ENCODE measurements around the gene FBLN1. TPM values are rescaled to one million over a fixed set of nuclear protein-coding genes. Genes with fewer than 3 reads are reported as not detected.

Gene FBLN1
- total RNA-seq, 1 donor from 2014 or later = 93.3 TPM

- intact Hi-C loops (cut with micrococcal nuclease) = no loop called here
- ATAC-seq = peak; percentile 83
- DNase-seq = peak; percentile 91
These were observed 75.3 kb downstream of the FBLN1 start for GRCh38 chr22:45577746-45578523.

GRCh38 chr22:45578524-45579147 is 76.0 kb downstream of the FBLN1 start:
- DNase-seq (no peak), ATAC-seq (no peak)

GRCh38 chr22:45579306-45579705 is 76.6 kb downstream of the FBLN1 start:
- ATAC-seq = no peak
- no peak for DNase-seq
- intact Hi-C loops (cut with micrococcal nuclease) = no loop called here

More at GRCh38 chr22:45578524-45579147, 76.0 kb downstream of the FBLN1 start:
- intact Hi-C loops (cut with micrococcal nuclease) = no loop called here

GRCh38 chr22:45579806-45580725 is 77.4 kb downstream of the FBLN1 start:
- ATAC-seq (no peak), DNase-seq (no peak)
- intact Hi-C loops (cut with micrococcal nuclease) = no loop called here

- no peak for ATAC-seq
- DNase-seq = no peak
- intact Hi-C loops (cut with micrococcal nuclease) = no loop called here
These were observed 78.2 kb downstream of the FBLN1 start for GRCh38 chr22:45580726-45581381.

GRCh38 chr22:45581549-45582080 is 78.9 kb downstream of the FBLN1 start:
- no peak for ATAC-seq
- intact Hi-C loops (cut with micrococcal nuclease) = no loop called here
- DNase-seq = no peak

- no peak for DNase-seq
- ATAC-seq = no peak
- intact Hi-C loops (cut with micrococcal nuclease) = no loop called here
These were observed 79.7 kb downstream of the FBLN1 start for GRCh38 chr22:45582236-45582954.

GRCh38 chr22:45582955-45583320 is 80.3 kb downstream of the FBLN1 start:
- intact Hi-C loops (cut with micrococcal nuclease) = no loop called here
- DNase-seq (no peak), ATAC-seq (no peak)

GRCh38 chr22:45583504-45583903 is 80.8 kb downstream of the FBLN1 start:
- DNase-seq (no peak), ATAC-seq (no peak)
- intact Hi-C loops (cut with micrococcal nuclease) = no loop called here

- intact Hi-C loops (cut with micrococcal nuclease) = no loop called here
- peak; percentile 22 for DNase-seq
- no peak for ATAC-seq
These were observed 81.5 kb downstream of the FBLN1 start for GRCh38 chr22:45584121-45584570.

GRCh38 chr22:45584621-45585436 is 82.1 kb downstream of the FBLN1 start:
- DNase-seq (peak; percentile 33), ATAC-seq (no peak)
- intact Hi-C loops (cut with micrococcal nuclease) = no loop called here

GRCh38 chr22:45585437-45585755 is 82.7 kb downstream of the FBLN1 start:
- DNase-seq (peak; percentile 59), ATAC-seq (peak; percentile 44)
- intact Hi-C loops (cut with micrococcal nuclease) = no loop called here

- DNase-seq = peak; percentile 18
- no peak for ATAC-seq
- intact Hi-C loops (cut with micrococcal nuclease) = no loop called here
These were observed 83.4 kb downstream of the FBLN1 start for GRCh38 chr22:45585946-45586540.

GRCh38 chr22:45586651-45587405 is 84.1 kb downstream of the FBLN1 start:
- DNase-seq (peak; percentile 23), ATAC-seq (no peak)
- intact Hi-C loops (cut with micrococcal nuclease) = no loop called here

GRCh38 chr22:45587638-45588505 is 85.2 kb downstream of the FBLN1 start:
- DNase-seq = no peak
- ATAC-seq = no peak
- intact Hi-C loops (cut with micrococcal nuclease) = no loop called here

GRCh38 chr22:45589556-45589955 is 86.9 kb downstream of the FBLN1 start:
- DNase-seq (peak; percentile 10), ATAC-seq (no peak)
- intact Hi-C loops (cut with micrococcal nuclease) = no loop called here

Data from left ventricle myocardium superior (tissue), 1 donor.